ENCODE measurements around the gene CCDC186.
"Not testable (repeated sequence)": the region's sequence is repeated elsewhere in the genome, so short reads cannot be mapped to it uniquely, and the experiment has no call there.

Gene CCDC186

DNA sequence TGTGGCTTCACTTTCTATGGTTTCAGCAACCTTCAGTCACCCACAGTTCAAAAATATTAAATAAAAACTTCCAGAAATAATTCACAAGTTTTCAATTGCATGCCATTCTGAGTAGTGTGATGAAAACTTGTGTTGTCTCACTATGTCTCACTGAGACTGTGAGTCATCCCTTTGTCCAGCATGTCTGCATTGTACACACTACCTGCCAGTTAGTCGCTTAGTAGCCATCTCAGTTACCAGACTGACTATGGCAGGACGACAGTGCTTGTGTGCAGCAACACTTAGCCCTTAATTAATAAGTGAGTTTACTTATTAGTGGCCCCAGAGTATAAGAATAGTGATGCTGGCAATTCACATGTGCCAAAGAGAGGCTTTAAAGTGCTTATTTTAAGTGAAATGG, 22.5 kb downstream of the CCDC186 start:
- no peak overlapping the region for H3K9ac ChIP-seq
- no peaks in the 10 kb centered on the region for H3K36me3 ChIP-seq (ENCODE audit: control insufficient read depth, insufficient read depth, low read length)
- H3K27ac ChIP-seq, result no peak overlapping the region

DNA sequence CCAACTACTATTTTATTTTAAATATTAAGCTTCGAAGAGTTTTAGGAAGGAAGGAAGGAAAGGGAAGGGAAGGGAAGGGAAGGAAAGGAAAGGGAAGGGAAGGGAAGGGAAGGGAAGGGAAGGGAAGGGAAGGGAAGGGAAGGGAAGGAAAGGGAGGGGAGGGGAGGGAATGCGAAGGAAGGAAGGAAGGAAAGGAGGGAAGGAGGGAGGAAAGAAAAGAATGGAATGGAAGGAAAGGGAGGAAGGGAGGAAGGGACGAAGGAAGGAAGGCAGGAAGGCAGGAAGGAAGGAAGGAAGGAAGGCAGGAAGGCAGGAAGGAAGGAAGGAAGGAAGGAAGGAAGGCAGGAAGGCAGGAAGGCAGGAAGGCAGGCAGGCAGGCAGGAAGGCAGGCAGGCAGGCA, 24.5 kb downstream of the CCDC186 start:
- H3K4me2 ChIP-seq (ENCODE audit: low read length); H3K4me1 ChIP-seq; H2AFZ ChIP-seq; H3K79me2 ChIP-seq; H3K36me3 ChIP-seq (ENCODE audit: control insufficient read depth, insufficient read depth, low read length); H3K9me3 ChIP-seq (ENCODE audit: control insufficient read depth, low read length); H3K4me3 ChIP-seq (ENCODE audit: low read depth, low read length); H3K27ac ChIP-seq; H3K27me3 ChIP-seq (ENCODE audit: control insufficient read depth, insufficient read depth, low read length); H3K9ac ChIP-seq: not testable (repeated sequence)

More for the DNA sequence above, 22.5 kb downstream of the CCDC186 start:
- Histone ChIP-seq H2AFZ (no peak overlapping the region), H3K9me3 (ENCODE audit: control insufficient read depth, low read length) (no peaks in the 10 kb centered on the region), H3K4me1 (no peaks in the 10 kb centered on the region), H3K4me2 (ENCODE audit: low read length) (no peak overlapping the region), H3K79me2 (no peaks in the 10 kb centered on the region), H3K27me3 (ENCODE audit: control insufficient read depth, insufficient read depth, low read length) (no peaks in the 10 kb centered on the region), H3K4me3 (ENCODE audit: low read depth, low read length) (no peak overlapping the region)
- TF ChIP-seq, protein P1, sequence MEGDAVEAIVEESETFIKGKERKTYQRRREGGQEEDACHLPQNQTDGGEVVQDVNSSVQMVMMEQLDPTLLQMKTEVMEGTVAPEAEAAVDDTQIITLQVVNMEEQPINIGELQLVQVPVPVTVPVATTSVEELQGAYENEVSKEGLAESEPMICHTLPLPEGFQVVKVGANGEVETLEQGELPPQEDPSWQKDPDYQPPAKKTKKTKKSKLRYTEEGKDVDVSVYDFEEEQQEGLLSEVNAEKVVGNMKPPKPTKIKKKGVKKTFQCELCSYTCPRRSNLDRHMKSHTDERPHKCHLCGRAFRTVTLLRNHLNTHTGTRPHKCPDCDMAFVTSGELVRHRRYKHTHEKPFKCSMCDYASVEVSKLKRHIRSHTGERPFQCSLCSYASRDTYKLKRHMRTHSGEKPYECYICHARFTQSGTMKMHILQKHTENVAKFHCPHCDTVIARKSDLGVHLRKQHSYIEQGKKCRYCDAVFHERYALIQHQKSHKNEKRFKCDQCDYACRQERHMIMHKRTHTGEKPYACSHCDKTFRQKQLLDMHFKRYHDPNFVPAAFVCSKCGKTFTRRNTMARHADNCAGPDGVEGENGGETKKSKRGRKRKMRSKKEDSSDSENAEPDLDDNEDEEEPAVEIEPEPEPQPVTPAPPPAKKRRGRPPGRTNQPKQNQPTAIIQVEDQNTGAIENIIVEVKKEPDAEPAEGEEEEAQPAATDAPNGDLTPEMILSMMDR (IDR thresholded peaks at IDR 0.05), result no peak

DNA sequence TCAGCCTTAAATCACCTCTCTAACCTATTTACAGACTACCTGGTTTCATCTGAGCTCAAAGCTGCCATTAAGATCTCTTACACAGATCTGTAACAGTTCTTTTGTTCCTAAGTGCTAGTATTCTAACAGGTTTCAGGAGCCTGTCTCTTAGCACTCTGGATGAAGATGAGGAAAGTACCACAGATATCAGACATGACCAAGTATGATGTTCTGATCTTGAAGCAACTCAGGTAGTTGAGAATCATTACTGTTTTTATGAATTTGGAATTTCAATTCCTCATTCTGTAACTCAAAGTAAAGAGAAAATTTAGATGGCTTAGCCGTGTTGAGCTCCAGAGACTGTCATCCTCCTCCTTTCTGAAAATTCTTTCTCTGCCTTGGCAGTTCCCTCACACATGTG, 30.8 kb downstream of the CCDC186 start:
- H3K36me3 ChIP-seq (ENCODE audit: control insufficient read depth, insufficient read depth, low read length), result no peaks in the 10 kb centered on the region
- H3K27me3 ChIP-seq (ENCODE audit: control insufficient read depth, insufficient read depth, low read length), result no peaks in the 10 kb centered on the region
- TF ChIP-seq, protein P1 (IDR thresholded peaks at IDR 0.05), result no peak

DNA sequence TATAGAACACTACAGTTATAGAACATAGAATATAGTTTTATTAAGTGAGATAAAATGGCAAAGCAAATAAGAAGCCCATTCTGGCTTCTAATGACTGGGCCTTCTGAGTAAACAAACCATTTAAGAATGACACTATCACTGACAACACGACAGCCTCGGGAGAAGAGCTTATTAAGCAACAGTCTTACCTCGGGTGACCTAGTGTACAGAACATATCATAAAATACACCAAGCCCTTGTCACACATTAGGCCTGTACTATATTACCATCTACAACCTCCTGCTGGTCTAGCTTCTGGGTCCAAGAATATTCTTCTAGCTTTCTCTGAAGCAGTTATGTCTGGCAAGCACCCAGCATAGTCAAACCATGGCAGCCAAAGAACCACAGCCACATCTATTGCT, 32.0 kb downstream of the CCDC186 start:
- Histone ChIP-seq H3K9me3 (ENCODE audit: control insufficient read depth, low read length) (no peaks in the 10 kb centered on the region), H3K79me2 (no peaks in the 10 kb centered on the region), H3K27me3 (ENCODE audit: control insufficient read depth, insufficient read depth, low read length) (no peaks in the 10 kb centered on the region), H3K27ac (no peak overlapping the region), H3K4me1 (no peaks in the 10 kb centered on the region), H3K36me3 (ENCODE audit: control insufficient read depth, insufficient read depth, low read length) (no peaks in the 10 kb centered on the region), H3K4me3 (ENCODE audit: low read depth, low read length) (no peak overlapping the region), H3K4me2 (ENCODE audit: low read length) (no peak overlapping the region), H2AFZ (no peak overlapping the region), H3K9ac (no peak overlapping the region)
- TF ChIP-seq, protein P1 (IDR thresholded peaks at IDR 0.05), result no peak

More for the DNA sequence above, 30.8 kb downstream of the CCDC186 start:
- no peaks in the 10 kb centered on the region for H3K79me2 ChIP-seq
- no peaks in the 10 kb centered on the region for H3K4me1 ChIP-seq
- no peak overlapping the region for H3K4me2 ChIP-seq (ENCODE audit: low read length)
- H3K27ac ChIP-seq, result no peak overlapping the region
- no peak overlapping the region for H3K9ac ChIP-seq
- no peaks in the 10 kb centered on the region for H3K9me3 ChIP-seq (ENCODE audit: control insufficient read depth, low read length)
- H2AFZ ChIP-seq, result no peak overlapping the region
- no peak overlapping the region for H3K4me3 ChIP-seq (ENCODE audit: low read depth, low read length)

DNA sequence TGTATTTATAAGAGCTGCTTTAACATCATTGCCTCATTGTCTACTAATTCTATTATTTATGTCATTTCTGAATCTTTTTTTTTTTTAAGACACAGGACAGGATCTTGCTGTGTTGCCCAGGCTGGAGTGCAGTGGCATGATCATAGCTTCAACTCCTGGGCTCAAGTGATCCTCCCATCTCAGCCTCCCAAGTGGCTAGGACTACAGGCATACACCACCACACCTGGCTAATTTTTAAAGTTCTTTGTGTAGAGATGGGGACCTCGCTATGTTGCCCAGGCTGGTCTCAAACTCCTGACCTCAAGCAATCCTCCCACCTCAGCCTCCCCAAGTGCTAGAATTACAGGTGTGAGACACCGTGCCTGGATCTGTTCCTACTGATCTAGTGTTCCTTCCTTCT, 33.2 kb downstream of the CCDC186 start:
- not testable (repeated sequence) for H3K4me2 ChIP-seq (ENCODE audit: low read length); H3K79me2 ChIP-seq; H3K4me3 ChIP-seq (ENCODE audit: low read depth, low read length); H3K4me1 ChIP-seq; H3K36me3 ChIP-seq (ENCODE audit: control insufficient read depth, insufficient read depth, low read length); H3K9me3 ChIP-seq (ENCODE audit: control insufficient read depth, low read length); H3K9ac ChIP-seq; H2AFZ ChIP-seq; H3K27me3 ChIP-seq (ENCODE audit: control insufficient read depth, insufficient read depth, low read length); H3K27ac ChIP-seq

DNA sequence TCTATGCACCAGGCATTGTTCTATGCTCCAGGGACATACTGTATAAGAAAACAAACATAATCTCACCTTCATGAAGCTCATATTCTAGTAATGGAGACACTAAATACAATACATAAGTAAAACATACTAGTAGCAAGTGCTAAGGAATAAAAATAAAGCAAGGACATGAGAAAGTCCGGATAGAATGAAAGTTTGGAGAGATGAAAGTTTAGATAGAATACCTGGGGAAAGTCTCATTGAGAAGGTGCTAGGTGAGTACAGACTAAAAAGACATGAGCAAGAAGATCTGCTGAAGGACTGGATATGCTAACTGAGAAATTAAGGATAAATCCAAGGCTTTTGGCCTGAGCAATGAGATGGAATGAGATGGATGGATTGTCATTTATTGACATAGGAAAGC, 34.0 kb downstream of the CCDC186 start:
- Histone ChIP-seq H3K27ac (no peak overlapping the region), H3K27me3 (ENCODE audit: control insufficient read depth, insufficient read depth, low read length) (no peaks in the 10 kb centered on the region), H3K4me2 (ENCODE audit: low read length) (no peak overlapping the region), H3K4me3 (ENCODE audit: low read depth, low read length) (no peak overlapping the region), H3K9me3 (ENCODE audit: control insufficient read depth, low read length) (no peaks in the 10 kb centered on the region), H3K36me3 (ENCODE audit: control insufficient read depth, insufficient read depth, low read length) (no peaks in the 10 kb centered on the region), H3K4me1 (no peaks in the 10 kb centered on the region), H3K9ac (no peak overlapping the region), H3K79me2 (no peaks in the 10 kb centered on the region), H2AFZ (no peak overlapping the region)
- TF ChIP-seq, protein P1 (IDR thresholded peaks at IDR 0.05), result no peak

Data from parathyroid adenoma (tissue), 2 donors.